NCI-H2029 (cell line): Measurements from ENCODE around the gene ELMO1.
"Not testable (repeated sequence)": the region's sequence is repeated elsewhere in the genome, so short reads cannot be mapped to it uniquely, and the experiment has no call there.

Experiments
- DNase-seq: peaks from one replicate; lab custom pipeline; 2025; lab: John Stamatoyannopoulos, UW

The ELMO1 gene

DNA sequence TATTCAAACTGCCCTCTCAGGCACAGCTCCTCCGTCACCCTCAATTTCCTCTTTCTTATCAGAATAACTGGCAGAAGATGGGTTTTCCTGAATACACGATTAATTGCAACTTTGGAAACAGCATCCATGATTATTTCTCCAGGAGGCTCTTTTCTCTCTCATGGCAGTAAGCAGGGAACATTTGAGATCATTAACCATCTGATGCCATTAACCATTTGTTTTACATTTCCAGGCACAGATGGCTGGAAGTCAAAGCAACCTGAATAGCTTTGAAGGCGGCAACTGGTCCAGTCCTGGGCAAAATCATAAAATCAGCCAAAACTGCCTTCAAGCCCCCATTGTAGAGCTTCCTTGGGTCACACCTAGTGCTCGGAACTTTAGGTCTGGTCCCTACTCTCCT, 434.9 kb downstream of the ELMO1 start:
- DNase-seq = no peak

DNA sequence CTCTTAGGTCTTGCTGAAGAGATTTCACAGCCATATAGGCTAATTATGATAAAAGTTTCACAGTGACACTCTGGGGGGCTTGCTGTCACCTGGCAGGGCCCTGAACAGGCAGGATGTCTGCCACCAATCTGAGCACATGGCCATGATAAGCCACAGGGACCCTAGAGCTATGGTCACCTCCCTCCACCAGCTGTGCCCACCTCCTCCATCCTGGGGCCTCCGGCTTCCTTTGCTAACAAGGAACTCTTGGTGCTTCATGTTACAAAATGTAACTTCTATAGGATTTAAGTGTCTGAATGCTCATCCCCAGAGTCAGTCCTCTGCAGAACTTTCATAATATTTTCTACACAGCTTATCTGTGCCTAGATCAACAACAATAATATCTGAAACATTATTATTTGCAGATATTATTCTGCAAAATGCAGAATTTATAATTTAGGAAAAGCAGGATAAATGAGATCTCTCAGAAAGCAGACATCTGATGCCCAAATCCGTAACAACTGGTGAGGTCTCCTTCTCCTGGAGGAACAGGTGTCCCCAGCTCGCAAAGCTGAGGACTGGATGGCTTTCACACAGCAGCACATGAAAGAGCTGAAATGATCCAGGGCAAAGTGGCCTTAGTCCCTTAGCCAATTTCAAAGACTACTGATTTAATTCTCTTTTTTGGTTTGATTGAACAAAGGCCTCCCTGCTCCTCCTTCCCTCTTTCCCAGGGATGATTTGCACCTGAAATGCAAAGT, 437.3 kb downstream of the ELMO1 start:
- DNase-seq = no peak

DNA sequence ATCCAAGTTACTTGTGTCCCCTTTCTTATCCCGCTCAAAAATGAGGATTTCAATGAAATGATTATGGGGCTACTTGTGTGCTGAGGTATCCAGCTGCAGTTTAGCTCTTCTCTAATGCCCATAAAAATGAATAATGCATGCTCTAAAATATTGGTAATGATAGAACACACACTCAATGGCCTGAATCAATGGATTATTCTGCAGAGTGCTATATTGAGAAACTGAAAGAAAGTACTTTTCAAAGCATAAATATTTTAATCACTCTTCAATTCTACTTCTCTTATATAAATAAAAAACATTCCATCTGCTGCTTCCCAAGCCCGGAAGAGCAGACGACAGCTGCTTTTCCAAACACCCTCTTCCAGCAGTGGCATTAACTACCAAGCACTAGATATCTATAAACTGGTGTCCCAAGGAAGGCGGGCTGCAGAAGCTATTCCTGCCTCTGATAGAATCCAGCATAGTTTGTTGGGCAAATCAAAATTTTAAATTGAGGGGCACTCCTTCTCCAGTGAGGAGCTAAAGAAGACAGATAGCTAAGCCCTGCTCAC, 439.5 kb downstream of the ELMO1 start:
- no peak for DNase-seq

DNA sequence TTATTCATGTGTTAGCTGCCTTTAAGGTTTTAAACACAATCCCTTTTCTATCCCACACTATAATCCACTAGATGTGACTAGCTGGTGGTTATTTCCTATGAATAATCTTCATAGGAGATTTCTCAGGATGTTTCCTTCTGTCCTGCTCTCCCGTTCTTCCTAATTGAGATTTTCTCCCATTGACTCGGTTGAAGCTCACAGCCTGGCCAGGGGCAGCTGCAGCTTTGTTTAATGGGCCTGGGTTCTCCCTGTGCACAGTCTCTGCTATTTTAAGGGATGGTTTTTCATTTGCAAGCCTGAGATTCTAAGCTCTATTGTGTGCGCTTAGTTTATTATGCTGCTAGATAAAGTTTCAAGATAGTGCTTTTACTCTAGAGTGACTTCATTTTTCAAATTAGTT, 441.0 kb downstream of the ELMO1 start:
- DNase-seq = no peak

DNA sequence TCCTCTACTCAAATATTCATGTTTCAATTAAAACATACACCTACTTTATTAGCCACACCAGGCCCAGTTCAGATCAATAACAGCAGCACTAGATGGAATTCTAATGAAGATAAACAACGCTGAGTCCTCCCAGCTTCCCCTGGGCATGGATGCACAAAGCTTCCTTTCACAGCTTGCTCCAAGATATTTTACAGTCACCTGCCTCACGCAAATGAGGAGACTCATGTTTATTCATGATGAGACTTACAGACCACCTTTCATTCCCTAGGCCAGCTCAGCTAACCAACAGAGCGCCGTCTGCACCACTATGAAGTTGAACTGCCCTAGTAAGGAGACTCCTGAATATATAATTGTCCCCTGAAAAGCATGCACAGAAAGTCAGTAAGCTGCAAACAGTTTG, 441.4 kb downstream of the ELMO1 start:
- DNase-seq = no peak

DNA sequence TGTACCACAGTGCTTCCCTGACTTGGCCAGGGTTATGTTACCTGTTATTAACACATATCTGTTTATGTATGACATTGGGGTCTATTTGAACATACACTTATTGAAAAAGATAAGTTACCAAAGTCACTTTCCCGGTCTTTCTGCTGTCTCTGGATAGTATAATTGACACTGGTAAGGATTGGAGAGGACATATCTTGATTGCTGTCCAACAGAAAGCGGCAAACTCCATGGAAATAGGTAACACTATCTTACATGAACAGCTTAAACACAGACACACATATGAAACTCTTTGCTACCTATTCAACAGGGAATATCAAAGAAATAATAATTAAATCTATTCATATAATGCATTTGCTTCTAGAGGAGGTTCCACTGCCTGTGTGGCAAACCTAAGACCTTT, 441.9 kb downstream of the ELMO1 start:
- DNase-seq = no peak

DNA sequence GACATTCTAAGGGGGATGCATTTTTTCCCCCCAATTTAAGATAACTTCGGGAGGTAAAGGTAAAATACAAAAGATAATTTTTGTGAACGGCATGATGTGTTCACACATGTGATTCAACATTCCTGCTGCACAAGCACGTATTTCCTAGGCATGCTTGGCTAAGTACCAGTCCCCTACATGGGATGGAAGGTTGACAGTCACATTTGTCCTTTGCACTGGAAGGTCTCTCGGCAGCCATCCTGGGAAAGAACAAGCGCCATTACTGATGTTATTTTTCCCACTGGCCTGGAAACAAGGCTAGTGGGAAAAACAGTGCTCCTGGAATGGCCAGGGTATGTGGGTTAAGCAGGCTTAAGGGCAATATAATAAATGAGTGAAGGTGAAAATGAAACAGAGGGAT, 448.2 kb downstream of the ELMO1 start:
- no peak for DNase-seq

DNA sequence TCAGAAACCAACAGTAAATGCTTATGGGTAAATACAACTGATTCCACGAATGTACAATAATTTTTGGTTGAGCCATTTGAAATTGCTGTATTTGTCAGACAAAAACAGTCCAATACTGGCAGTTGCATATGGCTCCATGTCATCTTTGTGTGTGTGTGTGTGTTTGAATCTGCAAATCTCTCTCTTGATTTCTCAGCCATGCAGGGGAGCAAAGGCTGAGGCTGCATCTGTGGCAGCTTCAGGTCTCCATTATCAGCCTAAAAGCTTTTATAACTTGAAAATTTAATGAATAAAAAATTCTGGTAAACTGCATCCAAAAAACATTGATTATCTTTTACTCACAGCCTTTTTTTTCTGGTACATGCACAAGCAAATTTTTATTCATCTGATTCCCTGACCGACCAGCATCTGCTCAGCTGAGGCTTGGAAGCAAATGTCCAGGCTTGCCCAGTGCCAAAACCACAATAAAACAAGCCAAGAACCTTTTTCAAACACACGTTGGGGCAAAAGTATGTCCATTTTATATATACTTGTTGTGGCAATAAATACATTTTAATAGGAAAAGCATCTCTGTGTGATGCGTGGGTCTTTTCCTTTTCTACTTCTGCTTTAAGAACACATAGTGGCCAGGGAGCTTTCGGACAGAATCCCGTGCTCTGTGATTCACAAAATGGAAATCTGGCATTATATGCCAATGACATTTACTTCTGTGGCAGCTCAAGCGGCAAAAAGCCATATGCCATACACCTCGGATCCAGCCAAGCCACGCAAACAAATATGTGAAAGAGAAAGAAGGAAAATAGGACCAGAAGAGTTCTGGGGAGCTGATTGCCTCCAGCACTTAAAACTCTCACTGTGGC, 448.8 kb downstream of the ELMO1 start:
- DNase-seq = no peak

DNA sequence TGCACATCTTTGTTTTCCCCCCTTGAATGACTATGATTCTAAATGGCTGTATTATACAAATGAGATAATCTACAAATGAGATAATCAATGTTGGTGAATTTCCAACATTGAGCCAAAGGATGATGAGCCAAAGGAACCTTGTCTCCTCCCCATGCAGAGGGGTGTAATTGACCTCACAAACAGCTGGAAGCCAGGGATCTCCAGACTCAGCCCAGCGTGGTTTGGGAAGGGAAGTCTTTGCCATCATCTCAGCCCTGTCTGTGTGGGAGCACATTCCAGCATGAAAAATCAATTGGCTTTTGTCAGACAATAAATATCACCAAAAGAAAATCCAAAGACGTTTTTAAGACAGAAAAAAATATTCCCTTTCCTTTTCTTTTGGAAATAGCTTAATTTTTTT, 452.9 kb downstream of the ELMO1 start:
- no peak for DNase-seq

DNA sequence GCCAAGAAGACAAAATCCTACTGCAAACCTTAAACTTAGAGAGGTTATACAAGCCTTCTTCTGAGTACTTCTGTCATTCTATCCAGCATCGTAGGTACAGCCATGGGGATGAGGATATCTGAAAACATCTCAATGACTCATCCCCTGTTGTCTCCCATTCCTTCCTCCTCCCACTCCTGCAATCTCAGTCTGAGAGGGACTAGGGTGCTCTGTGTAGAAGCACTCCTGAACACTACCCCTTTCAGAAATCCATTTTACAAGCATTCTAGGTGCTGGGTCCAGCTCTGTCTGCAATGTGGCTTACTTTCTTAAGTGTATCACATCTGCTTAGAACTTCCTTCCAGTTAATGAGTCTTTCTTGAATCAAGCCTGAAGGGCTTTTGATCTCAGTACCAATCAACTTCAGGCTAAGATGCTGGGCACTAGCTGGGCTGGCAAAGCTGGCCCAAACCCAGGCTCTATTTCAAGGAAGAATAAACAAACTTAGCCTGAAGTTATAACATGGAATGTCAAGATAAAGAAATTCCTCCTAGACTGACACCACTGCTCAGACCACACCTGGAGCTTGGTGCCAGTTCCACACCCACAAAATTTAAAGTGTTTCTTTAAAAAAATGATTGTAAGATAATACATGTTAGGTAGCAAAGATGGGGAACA, 454.1 kb downstream of the ELMO1 start:
- DNase-seq = no peak

DNA sequence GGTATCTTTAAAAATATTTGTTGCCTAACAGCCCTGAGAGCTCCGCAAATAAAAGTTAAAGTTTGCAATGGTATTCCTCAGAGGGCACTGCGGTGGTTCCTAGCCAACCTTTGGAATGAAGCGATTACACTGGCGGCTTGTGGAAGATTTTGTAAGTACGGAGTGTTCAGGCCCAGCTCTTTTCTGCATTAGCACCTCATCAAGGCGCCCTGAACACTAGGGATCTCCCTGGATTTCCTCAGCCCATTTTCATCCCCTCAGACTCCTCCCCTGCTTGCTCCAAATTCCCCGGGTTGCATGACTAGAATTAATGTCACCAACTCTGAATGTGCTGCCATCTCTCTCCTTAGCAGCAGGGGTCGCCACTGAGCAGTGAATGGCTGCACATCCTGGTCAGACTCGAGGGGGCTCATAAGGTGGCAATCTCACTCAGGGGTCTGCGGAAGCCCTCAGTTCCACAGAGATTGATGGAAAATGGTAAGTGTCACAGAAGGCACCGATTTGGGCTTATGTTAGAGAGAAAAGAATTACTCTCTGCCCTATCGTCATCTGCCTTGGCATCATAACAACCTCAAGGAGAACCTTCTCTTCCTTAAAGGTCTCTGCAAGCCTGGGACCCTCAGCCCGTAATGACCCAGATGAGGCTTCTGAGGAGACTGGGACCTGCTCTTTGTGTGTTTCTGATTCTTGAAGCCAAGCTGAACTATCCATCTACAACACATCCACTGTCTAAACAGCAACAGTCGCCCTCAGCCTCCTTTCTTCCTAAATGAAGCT, 461.5 kb downstream of the ELMO1 start:
- no peak for DNase-seq

DNA sequence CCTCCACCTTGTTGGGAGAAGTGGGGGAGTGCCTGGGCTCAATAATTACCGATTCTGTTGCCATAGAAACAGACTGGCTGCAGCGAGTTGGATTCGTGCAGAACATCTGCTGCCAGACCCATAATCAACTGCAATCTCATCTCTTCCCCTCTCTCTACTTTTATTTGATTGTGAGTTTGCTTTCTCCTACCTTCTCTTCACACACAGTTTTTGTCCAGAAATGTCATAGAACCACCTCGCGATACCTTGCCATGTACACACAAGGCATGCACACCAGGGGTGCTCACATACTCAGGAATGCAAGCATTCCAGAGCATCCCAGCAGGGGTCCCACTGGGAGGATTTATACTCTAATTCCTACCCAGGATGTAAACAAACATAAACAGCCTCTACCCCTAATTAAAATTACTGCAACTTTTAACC, 462.1 kb downstream of the ELMO1 start:
- no peak for DNase-seq

DNA sequence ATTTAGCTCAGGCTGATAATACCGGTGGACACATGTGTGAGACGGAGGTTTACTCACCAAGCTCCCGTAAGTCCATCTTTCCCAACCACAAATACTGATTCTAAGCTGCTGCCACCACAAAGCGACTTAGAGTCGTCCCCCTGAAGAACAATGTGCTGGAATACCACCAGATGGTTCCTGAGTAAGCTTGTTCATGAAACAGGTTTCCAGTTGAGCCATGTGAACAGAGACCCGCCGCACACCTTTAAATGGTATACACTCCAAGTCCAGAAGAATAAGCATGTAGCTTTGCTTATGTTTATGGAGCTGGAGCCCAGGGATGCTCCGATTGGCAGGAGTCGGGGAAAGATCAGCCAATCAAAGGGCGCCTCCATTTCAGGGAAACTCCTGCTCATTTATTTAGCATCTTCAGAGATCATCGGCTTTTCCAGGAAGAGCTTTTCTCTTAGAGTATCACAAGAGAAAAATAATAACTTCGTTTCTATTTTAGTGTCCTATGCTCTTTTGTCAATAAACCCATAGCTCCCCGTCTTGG, 462.7 kb downstream of the ELMO1 start:
- DNase-seq = peak; percentile 6

DNA sequence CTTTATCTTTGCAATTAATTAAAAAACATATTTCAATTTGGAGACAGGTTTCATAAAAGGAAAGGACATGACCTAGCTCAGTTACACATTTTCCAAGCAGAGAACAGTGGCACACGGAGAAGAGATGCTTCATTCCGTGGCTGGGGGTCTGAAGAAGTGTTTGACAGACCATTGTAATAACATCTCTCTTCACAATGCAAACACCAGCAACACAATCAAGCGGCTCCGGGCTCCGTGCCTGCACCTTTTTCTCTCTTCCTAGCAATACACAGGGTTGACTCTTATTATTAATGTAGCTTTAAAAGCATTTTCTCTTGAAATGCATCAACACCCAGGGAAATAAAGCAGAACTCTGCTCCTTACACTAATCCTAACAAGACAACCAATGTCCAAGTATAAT, 463.3 kb downstream of the ELMO1 start:
- DNase-seq = no peak

DNA sequence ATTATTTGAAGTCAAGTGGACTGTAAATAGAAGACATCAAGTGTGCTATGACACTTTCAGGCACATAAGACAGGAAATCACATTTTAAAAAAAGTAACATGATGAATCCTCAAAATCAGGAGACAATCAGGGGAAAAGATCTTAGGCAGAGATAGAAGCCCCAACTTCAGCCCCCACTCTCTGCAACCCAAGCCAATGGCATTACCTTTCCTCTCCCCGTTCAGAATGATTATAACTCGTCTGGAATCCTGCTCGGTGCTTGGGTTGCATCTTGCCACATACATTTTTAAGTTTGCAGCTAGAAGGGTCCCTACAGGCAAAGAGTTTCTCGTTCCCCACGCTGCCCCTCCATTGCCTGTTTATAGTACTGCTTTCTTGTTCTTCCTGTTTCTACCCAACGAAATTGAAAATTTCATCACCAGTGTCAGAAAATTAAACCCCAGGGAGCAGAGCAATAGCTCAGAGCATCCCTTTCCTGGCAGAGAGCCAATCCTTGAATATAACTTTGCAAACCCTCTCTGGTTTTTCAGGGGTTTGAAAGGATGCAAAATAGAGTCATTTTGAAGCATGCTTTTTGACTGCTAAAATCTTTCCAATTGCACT, 463.9 kb downstream of the ELMO1 start:
- no peak for DNase-seq

DNA sequence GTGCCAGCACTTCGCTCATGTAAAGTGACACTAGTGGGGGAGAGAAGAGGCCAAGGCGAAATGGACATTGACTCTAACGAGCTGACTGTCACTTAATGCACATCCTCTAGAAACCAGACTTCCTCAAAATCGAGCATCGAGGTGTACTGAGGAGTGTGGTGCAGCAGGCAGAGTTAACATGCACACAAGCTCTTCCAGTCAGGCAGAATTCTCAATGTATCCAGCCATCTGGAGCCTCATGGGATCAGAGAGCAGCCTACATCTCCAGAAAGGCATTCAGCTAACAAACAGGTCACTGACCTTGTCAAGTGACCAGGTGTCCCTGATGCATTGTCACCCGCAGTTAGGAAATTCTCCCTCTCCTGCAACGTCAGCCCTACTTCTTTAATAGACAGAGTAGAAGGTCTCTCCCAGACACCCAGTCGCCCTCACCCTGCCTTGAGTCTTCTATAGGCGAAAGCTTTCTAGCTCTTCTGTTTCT, 464.6 kb downstream of the ELMO1 start:
- no peak for DNase-seq

DNA sequence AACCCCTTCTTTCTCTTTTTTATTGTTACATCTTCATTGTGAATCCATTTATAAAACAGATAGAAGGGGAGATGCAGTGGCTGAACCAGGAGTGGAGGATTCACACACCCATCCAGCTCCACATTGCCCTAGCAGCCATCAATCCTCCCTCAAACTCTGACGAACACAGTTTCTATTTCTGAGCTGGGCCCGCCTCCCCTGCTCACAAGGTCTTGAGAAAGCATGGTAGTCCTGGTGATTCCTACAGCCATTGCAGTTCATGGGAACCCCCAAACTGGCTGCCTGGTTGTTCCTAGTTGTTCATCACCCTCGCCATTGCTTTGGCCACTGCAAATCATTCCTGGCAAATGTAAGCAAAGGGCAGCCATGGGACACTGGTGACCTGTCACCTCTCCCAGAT, 465.9 kb downstream of the ELMO1 start:
- DNase-seq = no peak

DNA sequence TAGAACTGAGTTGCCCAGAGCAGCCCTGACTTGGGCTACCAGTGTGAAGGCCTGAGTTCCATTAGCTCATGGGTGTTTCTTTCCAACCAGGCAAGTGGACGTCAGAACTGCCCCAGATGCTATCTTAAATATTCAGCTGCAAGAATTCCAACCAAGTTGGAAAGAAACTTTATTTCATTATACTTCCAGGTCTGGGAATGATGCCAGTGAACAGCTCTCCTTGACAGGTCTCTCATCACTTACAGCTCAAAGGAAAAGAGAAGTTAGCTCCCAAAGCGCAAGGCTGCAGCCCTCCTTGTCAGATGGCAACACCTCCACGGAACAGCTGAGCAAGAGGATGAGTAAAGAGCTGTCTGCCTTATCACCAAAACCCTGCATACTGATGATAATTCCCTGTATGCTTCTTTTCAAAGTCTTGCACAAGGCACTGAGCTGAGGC, 468.8 kb downstream of the ELMO1 start:
- DNase-seq = no peak

DNA sequence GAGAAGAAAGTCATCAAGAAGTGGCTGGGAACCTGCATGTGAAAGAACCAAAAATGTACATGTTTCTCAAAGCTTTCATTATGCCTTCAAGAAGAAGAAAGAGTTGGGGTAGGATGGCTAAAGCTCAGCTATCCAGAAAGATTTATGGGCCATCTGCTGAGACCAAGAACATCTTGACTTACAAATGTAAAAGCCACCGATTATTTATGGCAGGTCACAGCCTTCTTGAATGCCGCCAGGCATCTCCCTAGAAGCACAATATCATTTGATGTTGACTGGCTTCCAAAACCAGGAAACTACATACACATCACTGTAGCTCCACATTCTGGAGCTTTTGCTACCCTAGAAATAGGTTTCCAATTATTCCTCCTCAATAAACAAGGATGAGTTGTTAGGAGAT, 470.2 kb downstream of the ELMO1 start:
- DNase-seq = no peak

DNA sequence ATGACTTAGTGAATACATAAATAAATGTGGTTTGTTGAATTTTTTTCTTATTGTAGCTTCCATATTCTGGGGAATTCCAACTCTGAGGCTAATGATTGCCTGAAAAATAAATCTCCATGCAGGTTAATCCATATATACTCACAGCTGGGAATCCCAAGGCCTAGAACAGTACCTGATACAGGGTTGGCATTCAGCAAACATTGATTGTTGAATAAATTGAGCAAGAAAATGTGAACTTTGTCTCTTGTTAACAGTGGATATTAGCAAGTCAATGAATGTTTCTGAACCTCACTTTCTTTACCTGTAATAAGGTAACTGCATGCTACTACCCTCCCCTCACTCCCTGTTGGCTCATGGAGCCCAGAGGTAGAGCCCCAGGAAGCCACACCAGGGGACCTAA, 470.8 kb downstream of the ELMO1 start:
- no peak for DNase-seq

DNA sequence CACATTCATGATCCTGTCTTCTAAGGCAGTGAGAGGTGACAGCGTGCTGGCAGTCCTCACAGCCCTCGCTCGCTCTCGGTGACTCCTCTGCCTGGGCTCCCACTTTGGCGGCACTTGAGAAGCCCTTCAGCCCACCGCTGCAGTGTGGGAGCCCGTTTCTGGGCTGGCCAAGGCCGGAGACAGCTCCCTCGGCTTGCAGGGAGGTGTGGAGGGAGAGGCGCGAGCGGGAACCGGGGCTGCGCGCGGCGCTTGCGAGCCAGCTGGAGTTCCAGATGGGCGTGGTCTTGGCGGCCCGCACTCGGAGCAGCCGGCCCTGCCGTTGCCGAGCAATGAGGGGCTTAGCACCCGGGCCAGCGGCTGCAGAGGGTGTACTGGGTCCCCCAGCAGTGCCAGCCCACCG, 475.1 kb downstream of the ELMO1 start:
- not testable (repeated sequence) for DNase-seq
